Activated CD8-positive, alpha-beta memory T cell treated with anti-CD3 and anti-CD28 coated beads, Interleukin-2, amount 50 U/mL, for 4 hours (primary cell): ENCODE results near the gene ARX.

Experiments used
- DNase-seq: peaks from one replicate; pipeline ENCODE4 v3.0.0-alpha.2; 2020

Gene ARX

DNA sequence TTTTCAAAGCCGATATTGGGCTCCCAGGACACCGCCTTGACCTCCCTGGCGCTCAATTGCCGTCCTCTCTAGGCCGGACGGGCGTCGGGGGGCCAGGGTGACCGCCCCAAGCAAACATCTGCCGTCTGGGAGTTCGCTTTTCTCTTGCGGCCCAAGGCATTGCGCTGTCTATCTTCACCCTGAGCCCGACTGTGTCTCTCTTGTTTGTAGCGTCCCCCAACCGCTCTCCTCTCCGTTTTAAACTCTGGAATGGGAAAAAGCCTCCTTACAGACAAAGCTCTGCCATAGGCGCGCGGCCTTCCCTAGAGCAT, 551 bp upstream of the ARX start:
- DNase-seq = no peak

DNA sequence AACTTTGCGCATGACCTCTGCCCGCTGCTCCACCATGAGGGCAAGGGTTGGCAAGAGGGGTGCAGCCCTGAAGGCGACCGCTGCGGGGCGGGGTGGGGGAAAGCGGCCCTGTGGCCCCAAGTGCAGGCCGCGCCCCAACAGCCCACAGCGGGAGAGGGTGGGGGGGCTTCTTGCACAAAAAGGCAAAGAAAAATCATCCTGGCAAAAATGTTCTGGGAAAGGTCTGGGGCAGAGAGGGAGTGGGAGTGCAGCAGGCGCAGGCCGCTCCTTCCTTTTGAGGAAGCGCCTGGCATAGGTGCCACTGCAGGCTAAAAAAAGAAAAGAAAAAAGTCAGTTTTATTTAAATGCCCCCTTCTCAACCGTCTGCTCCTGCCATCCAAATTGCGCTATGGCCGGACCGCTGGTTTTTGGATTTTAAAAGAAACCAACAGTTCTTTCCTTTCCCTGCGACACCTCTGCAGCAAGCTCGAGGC, 1.4 kb downstream of the ARX start:
- DNase-seq = no peak

DNA sequence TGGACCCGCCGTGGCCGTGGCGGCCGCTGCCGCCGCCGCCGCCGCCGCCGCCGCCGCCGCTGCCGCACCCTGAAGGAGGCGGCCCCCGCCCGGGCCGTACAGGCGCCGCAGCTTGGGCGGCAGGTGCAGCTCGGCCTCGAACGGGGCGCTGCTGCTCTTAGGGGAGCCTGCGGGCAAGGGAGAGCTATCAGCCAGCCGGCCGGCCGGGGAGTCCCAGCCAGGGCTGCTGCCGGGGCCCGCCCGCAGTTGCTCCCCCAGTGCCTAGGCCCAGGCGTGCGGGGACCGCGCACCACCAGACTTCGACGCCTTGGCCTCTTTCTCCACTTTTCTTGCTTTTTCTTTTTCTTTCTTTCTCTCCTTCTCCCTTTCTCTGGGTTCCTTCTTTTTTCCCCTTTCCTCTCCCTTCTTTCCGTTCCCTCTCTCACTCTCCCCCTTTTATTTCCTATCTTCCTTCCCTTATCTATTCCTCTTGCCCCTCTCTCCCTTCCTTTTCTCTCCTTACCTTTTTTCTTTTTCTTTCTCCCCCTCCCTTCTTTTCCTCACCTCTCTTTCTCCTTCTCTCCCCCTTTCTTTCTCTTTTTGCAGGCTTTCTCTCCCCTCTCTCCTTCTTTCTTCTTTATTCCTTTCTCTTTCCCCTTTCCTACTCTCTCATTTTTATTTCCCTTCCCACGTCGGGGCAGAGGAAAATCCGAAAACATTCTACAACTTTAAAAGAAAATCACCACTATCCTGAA, 2.0 kb downstream of the ARX start:
- DNase-seq = no peak

DNA sequence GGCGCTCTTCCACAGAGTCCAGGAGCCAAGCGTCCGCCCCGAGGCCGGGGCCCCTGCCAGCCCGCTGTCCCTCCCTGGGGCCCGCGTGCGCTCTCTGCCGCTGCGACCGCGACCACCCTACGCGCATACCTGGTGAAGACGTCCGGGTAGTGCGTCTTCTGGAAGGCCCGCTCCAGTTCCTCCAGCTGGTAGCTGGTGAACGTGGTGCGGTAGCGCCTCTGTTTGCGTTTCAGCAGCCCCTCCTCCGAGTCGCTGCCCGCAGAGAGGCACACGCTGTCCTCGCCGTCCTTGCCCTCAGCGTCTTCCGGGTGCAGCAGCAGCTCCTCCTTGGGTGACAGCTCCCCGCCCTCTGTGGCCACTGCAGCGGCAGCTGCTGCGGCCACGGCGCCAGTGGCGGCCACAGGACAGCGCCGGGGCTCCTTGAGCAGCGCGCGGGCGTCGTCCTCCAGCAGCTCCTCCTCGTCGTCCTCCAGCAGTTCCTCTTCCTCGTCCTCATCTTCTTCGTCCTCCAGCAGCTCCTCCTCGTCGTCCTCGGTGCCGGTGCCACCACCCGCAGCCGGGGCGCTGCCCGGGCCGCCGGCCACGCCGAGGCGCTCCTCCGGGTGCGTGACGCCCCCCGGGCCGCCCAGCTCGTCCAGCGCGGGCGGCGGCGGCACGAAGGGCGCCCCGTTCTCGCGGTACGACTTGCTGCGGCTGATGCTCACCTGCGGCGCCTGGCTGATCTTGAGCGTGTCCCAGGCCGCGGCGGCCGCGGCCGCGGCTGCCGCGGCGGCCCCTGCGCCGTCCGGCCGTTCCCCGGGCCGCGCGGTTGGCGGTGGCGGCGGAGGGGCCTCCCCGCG, 2.8 kb downstream of the ARX start:
- DNase-seq = no peak

DNA sequence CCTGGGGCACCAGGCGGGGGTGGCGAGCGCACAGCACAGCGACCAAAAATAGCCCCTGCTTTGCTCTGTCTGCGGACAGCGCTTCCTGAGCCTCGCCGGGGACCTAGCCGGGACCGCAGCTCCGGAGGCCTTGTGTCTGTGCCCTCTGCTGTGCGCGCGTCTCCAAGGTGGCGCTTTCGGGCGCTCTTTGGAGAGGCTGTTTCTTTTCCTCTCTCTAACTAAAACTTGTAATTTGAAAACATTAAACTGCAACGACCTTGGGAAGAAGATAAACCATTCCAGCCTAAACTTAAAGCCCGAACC, 3.4 kb downstream of the ARX start:
- DNase-seq = no peak

DNA sequence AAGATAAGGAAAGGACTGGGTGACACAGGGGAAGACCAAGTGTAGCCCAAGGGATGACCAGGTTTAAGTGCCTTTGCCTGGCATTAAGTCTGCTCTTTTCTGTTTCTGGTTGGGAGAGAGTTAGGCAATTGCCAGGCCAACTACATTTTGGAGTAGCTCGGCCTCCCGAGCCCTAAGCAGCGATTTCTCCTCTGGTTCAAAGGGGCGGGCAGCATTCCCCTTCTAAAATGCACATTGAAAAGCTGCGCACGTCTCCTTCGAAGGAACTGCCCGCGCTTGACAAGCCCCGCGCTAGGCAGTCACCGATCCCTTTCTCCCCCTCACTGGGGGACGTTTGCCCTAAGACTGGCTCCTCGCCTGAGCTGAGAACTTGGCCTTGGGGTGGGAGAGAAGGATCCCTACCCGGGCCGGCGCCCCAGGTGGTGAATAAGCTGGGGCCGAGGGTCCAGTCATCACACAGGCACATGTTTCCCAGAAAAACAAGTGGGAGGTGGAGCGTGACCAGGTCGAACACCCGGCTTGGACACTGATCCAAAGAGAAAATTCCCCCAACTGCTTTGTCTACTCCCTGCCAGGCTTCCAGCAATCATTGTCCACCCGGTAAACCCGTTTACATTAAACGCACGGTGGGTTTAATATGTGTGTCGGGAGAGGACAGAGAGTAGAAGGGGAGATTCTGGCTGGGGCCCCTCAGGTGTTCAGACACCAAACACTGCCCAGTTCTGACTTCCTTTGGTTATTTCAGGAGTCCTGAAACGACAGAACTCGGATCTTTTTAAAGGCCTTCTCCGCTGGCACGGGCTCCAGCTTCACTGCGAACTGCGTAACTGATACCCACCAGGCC, 4.0 kb downstream of the ARX start:
- DNase-seq = no peak

DNA sequence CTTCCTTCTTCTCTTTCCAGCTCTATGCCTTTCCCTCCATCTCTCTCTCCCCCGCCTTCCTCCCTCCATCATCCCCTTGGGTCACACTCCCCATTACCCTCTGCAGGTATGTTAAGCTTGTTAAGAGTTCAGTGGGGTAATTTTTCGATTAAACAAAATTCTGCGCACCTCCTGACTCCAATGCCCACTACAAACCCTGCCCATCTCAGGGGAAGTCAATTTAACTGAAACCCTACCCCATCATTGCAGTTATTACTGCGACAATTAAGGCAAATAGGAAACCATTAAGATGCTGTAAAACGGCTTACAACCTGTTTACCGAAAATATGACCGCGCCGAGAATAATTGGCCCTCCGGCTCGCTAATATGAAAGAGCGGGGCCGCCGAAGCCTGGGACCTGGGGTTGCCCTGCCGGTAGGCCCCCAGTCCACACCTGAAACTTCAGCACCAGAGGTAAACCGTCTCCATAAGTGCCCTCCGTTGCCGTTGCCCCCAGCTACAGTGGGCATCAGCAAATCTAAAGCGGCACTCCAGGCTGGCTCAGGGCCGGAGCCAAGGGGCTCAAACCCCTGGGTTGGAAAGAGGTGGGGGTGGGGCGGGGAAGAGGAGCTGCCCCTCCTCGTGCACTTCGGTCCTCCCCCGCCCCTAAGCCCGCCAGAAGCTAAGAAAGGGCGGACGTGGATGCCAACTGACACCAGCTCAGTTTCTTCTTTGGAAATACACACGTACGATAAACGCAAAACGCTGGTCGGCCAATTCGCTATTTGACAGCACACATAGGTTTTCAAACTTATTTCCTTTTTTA, 4.8 kb downstream of the ARX start:
- DNase-seq = no peak

DNA sequence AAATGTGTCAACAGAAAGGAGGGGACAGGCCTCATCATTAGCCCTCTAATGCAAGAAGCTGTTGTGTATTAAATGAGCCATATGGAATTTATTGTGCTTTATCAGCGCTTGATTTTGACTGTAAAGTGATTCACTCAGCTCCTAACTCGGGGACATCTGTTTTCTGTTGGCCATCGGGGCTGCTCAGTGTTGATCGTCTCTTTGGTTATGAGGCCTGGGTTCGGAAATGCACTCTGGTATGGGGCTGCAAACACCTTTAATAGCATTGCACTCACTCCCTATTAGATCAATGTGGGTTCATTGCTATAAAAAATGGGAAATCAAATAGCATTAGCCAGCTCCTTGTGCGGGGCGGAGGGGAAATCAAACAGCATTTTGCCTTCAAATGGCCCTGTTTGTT, 6.4 kb downstream of the ARX start:
- DNase-seq = no peak

DNA sequence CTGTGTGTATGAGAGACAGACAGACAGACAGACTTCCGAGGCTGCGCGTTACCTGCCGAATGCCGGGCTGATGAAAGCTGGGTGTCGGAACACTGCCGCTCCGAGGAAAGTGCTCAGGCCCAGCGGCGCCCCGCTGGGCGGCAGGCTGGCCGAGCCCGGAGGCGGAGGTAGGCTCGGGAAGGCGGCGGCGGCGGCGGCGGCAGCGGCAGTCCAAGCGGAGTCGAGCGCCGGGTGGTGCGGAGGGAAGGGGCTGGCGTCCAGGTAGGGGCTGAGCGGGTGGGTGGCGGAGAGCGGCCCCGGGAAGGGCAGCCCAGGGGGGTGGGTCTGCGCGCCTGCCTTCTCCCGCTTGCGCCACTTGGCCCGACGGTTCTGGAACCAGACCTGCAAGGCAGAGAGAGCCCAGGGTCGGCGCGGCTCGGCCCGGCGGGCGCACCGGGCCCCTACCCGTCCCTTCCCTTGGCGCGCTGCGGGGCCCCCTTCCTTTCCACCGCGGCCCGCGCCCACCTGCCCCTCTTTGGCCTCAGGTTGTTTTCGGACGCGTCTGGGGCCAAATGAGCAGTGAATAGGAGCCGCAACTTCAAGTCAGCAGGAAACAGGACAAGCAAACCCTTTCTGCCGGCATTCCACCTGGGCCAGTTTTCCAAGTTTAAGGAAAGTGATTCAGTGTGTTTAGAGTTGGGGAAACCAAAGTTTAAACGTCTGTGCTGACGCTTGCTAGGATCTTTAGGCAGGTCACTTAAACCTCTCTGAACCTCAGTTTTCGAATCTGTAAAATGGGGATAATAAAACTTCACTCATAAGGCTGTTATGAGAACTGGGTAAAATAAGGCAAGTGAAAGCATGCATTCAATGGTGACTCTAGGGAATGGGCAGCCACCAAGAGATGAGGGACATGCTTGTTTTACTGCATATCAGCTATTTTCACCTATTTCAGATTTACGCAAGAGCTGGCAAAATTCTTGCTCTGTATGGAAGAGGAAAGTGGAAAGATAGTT, 8.4 kb downstream of the ARX start:
- no peak for DNase-seq

DNA sequence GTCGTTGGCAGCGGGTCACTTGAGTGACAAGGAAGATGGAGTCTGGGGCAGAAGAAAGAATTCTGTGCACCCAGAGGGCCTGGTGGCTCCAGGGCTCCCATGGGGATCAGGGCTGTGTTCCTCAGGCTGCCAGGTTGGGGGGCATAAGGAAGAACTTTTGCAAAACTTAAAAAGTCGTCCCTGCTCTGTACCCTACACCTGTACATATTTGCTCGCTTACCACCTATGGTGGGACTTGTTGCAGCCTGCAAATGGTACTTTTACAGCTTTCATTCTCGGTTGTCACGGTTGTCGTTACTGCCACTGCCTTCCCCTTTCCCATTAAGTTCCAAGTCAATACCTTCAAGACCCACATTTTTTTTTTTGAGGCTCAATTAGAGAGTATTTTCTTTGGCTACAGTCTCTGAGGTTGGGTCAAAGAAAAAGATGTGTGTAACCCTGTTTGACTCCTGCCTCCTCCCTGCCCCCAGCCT, 9.1 kb downstream of the ARX start:
- no peak for DNase-seq

DNA sequence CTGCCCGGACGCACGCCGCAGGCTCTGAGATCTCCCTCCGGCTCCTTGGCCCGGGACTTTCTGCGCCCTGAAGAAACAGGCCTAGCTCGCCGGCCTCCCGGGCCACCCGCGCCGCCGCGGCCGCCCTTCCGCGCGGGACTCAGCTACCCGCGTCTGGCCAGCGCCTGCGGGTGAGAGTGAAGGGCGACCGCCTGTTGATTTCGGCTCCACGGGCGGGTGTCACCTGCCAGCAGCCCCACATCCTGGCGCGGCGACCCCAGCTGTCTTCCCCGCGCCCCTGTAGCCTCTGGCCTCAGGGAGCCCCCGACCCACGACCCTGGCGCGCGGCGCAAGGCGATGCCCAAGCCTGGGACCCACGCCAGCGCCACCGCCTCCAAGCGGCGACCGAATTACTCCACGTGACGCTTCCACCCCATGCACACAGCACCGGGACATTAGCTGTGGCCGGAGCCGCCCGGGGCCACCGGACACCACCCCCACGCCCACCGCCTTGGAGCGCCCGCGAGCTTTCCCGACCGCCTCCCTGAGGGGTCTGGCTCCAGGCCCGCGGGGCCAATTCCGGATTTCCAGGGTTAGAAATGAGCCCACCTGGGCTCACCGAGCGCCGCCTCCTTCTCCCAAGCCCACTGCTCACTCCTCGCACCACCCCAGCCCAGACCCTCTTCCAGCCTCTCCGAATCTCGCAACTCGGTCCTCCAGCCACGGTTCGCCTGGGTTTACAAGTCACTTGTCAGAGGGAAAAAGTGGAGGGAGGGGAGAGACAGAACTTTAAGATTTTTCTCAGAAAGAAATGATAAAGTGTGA, 10.2 kb downstream of the ARX start:
- DNase-seq = no peak

DNA sequence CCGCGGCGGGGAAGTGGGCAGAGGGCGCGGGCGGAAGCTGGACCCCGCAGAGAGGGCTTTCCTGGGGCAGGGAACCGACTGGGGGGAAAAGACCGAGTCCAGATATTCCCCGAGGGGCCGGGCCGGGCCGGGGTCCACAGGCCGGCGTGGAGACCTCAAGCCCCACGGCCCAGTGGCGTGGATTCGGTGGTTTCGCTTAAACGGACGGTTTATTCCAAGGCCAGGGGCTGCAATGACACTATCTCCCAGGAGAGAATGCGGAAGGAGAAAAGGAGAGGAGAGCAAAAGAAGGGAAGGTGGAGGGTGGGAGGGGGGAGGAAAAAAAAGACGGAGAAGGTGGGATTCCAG, 10.8 kb downstream of the ARX start:
- DNase-seq = no peak

DNA sequence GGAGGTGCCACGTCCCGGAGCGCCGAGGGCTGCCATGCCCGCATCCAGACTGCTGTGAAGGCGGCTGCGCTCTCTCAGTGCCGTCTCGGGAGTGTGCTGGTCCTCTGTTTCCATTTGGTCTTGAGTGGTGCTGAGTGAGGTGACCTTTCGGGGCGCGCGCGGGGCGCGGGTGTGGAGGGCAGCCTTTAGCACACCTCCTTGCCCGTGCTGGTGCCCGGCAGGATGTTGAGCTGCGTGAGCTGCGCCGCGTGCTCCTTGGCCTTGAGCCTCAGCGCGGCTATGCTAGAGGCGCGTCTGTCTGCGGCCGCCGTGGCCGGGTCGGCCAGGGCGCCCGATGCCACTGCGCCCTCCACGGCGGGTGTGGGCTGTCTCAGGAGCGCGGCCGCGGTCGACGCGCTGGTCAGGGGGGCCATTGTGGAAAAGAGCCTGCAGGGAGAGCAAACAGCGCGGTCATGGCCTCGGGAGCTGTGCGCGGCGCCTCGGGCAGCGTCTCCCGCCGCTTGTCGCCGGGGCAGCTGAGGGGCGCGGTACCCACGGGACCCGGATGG, 11.2 kb downstream of the ARX start:
- DNase-seq = no peak

DNA sequence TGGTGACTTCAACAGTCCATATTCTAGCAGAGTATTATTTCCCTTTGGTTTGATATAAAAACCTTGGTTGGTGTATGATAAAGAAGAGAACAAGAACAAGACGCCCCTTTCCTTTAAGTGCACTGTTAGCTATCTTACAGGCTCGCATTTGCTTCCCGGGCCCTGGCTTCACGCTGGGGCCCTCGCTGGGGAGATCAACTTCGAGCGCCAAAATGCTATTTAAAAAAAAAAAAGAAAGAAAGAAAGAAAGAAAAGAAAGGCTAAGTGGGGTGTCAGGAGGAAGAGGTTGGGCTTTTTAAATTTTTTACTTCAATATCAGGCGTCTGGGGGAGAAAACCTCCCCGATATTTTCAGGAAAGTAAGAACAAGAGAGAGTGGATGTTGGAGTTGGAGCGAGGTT, 11.7 kb downstream of the ARX start:
- DNase-seq = no peak

DNA sequence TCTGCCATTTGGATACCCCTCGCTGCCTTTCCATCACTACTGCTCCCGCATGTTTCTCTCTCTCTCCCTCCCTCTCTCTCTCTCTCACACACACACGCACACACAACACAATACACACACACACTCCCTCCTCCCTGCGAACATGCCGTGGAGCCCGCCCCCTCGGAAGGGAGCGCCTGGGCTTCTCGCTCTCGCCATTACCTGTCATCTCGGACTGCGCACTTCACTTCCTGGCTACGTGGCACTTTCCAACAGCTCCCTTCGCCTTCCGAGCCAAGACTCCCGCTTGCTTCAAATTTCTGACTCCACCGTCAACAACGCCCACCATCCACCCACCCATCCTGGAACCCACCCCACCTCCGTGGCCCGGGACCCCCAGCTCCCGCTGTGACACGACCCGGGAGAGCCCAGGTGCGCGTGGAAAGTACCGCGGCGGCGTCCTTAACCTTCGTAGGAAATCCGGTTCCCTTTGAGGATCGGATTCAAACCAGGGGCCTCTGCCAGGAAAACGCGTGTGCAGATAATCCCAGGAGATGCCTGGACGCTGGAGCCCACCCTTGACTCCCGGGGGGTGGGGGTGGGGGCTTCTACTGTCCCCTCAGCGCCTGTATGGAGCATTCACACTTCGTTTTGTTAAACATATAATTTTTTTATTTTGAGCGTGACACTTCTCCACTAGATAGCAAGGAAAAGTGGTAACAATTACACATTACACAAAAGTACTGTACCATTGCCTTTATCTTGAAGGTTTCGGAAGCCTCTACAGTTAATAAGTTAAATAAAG, 12.5 kb downstream of the ARX start:
- DNase-seq = no peak

DNA sequence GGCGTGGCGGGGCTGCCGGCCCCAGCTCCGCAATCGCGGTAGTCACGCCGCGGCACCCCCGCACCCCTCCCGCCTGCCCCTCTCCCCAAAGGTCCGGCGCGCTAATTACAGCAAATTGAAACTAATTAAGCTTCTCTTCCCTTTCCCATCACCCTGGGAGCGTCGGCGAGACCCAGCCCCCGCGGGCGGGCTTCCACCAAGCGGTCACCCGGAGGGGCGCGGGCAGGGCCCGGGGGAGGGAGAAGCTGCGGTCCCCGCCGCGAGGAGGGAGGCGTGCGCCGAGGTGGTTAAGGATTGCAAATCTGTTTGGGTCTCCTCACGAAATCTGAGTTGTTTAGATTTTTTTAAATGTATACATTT, 13.1 kb downstream of the ARX start:
- no peak for DNase-seq

DNA sequence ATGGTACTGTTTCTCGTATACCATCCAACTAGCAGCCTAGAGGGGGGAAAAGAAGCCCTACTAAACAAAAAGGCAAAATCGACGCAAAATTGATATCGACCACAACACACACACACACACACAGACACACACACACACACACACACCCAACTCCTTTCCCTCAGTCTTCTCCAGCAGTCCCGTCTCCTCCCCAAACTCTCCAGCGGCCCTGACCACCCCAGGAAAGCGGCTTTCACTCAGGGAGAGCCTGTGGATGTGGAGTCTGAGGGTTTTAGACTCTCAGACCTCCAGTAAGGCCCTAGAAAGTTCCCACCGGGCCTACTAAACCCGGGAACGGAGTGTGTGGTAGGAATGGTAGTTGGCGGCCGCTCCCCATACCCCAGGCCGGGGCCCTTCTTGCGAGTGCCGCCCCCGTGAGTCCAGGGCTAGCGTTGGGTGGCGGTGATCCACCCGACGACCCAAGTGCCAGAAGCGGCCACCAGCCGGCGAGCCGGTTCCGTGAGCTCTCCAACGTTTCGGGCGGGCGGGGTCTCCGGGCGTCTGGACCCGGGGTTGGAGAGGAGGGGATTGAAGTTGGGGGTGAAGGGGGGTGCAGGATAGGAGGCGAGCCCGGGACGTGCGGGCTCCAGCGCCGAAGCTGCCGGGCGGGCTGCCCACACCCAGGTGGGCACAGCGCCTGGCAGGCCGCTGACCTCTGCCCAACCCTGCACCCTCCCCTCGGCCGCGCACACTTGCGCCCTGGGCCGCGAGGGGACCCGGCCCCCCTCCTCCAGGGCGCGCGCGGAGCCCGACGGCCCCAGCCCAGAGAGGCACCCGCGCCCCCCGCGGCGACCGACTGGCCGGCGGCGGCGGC, 13.7 kb downstream of the ARX start:
- DNase-seq = no peak

DNA sequence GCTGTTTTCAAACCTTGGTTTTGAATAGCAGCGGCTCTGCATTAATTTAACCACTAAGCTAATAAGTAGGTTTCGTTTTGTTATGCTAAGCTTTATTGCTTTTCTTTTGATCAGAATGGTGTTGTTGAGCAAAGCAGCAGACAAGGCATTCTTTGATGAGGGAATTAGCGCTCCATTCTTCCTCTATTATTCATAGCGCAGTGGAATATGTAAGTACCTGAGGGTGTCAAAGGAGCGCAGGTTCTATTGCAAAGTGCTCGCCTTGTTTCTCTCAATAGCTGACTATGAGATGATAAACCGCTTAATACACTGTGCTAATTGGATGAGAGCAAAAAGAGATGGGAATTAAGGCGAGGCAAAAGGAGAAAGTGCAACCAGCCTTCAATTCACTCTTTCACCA, 16.3 kb downstream of the ARX start:
- DNase-seq = no peak
